ENCODE data around the gene CSNK2B.
"Not testable (repeated sequence)": the region's sequence is repeated elsewhere in the genome, so short reads cannot be mapped to it uniquely, and the experiment has no call there.

Gene CSNK2B

DNA sequence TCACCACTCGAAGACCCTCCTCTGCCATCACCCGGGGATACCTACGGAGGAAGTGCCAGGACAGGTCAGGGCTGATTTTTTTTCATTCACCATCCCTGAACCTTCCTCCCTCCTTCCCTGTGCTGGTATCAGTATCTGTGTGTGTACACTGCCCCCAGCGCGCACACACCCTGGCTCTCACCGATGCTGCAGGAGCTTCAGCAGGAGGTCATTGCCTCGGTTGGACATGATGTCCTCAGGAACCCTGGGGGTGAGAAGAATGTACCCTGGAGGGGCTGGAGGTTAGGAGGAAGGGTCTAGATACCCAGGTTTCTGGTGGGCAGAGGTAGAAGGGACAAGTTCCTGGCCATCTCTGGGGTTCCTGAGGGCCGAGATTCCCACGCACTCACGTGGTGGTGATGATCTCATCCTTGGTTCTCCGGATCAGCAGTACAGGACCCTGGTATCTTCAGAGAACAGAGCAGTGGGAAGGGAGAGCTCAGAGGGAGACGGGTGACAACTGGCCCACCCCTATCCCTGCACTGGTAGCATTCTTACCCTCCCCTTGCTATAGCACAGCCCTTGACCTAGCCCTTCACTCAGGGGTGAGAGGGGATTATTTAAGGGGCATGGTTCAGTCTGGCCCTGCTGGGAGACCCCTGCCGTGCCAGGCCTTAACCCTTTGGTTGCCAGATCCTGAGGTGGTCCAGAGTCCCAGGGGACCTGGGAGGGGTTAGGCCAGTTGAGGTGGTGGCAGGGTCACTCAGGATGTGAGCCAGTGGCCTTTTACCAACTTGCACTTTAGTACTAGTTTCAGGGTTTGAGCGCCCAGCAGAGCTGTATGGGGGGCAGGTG lies 22.2 kb downstream of the CSNK2B start:
- DNase-seq (ENCODE audit: low spot score), result no peak

DNA sequence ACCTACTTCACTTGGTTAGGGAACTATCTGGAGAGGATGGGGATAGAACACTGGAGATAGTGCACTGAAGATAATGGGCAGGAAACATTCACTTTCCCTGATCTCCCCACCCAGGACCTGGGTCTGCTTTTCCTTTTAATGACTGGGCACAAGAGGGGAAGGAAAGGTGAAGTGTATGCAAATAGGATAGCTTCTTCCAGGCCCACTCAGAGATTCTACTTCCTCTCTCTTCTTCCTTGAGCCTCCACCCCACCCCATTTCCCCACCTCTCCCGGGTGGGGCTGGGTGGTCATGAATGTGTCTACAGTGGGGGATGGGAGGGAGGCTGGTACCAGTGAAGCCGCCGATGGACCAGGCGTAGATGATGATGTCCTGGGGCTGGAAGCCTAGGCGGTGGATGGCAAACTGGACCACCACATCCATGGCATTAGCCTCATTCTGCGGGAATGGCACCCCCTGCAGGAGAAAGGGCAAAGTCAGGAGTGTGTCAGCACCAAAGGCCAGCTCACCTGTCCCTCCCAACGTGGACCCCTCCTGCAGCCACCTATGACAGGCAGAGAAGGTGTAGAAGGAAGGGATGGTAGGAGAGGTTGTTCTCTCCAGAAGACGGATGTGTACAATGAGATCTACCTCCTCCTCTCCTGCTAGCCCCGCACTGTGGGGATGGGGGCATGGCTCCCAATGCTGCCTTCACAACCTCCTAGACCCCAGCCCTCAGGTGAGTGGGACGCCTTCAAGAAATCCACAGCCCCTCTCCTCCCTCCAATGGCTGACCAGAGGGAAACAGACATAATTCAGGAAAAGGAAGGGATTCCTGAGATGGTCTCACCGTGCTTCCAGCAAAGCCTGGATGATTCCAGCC lies 23.6 kb downstream of the CSNK2B start:
- no peak for DNase-seq (ENCODE audit: low spot score)

DNA sequence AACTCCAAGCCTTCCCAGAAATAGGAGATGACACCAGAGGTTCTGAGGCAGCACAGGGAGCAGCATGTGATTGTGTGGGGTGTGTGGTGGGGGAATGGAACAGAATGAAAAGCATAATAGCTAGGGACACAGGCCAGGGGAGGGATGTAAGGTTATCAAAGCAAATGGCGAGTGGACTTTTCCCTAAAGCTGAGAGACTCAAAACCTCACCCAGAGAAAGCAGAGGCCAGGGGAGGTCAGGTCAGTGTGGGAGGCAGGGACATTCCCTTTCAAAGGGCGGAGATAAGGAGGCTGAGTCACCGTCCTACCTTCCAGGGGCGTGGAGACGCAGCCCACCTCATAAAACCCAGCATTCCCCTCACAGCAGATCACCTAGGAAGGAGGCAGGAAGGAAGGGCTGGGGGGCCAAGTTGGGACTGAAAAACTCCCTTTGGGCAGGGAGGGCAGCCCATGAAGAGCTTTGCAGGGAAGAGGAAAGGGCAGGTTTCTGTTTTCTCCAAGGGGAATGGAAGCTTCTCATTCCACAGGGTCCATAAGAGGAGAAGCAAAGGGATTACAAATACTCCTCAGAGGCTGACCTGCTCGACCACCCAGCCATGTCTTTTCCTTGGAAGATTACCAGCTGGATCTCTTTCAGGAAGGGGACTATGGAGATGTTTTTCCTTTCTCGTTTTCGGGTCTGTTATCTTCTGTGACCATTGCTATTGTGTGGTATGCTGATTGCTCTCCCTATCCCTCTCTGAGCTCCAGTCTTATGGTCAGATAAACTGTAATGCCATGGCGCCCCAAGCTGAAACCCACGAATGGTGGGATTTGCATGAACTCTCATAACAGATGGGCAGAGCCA lies 24.6 kb downstream of the CSNK2B start:
- DNase-seq (ENCODE audit: low spot score), result peak; percentile 16

DNA sequence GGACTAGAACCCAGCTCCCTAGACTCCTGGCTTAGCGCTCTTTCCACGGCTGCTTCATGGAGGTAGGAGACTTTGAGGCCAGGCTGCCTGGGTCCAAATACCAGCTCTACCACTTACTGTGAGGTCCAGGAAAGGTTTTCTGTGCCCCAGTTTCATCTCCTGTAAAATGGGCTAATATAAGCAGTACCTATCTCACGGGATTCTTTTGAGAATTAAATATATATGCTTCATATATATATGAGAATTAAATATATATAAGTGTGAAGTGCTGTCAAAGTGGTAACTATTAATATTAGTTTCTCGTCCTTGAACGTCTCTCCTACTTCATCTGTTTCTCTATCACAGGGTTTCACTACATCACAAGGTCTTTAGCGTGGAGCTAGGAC lies 25.2 kb downstream of the CSNK2B start:
- no peak for DNase-seq (ENCODE audit: low spot score)

DNA sequence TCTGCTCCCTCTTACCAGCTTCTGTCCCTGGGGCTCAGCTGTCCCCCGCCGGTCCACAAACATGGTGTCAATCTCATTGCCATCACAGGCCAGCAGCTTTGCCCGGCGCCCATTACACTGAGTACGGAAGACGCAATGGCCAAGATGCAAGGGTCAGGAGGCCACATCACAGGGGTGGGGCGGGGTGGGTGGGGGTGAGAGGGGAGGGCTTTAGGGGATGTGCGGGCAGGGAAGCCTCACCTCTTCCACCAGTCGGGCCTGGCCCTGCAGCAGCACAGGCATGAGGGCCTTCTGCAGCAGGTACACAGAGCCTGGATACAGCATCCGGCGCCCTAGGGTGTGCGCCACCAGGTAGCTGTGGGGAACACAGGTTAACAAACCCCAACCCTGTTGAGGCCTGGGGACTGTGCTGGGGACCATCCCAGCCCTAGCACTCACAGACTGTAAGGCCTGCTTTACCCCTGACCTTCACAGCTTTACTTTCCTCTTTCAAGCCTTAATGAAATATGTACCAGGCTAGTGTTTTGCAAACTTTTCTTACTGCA lies 25.8 kb downstream of the CSNK2B start:
- DNase-seq (ENCODE audit: low spot score), result no peak

DNA sequence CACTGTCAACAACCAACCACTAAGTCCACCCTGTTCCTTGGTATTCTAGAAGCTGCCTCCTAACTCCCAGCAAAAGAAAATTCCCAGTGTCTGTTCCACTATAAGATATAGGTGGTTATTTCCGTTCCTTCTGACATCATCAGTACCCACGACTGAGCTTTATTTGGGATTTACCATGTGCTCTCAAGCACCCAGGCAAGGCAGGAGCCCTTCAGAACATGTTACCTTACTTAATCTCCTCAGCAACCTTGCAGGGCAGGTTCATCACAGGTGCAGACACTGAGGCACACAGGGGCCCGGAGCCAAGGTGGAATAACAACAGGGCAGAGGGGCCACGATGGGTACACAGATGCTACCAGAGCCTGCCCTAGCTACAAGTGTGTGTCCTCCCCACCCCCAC lies 26.5 kb downstream of the CSNK2B start:
- no peak for DNase-seq (ENCODE audit: low spot score)

DNA sequence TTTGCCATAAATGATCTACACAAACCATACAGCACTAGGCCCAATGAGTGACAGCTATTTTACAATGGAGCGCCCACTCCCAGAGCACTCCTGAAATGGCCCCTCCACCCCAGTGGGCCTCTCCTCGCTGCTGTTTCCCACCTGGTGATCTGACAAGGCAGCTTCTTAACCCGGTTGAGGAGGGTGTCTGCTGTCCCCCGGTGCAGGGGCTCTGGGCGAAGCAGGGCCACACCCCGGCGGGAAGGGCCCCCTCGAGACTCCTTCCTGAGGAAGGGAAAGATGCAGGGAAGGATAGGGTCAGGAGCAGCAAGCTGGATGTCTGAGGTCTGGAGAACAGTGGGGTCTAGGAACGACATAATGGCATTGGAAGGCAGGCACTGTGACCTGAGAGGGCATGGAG lies 27.0 kb downstream of the CSNK2B start:
- no peak for DNase-seq (ENCODE audit: low spot score)

DNA sequence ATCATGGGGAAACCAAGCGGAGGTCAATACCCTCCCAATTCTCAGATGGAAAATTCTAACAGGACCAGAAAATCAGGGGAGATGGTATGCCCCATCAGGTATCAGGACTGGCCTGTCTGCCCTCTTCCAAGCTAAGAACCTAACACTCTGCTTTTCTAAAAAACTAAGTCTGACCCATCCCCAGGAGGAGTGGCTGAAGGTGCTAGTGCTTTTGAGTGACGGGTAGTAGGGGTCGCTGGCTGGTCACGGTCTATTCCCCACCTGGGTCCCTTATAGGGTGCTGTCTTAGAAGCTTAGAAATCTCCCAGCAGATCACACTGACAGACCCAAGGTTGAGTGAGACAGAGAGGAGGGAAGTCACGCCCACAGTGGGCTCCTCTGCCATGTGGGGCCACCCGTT lies 27.7 kb downstream of the CSNK2B start:
- no peak for DNase-seq (ENCODE audit: low spot score)

DNA sequence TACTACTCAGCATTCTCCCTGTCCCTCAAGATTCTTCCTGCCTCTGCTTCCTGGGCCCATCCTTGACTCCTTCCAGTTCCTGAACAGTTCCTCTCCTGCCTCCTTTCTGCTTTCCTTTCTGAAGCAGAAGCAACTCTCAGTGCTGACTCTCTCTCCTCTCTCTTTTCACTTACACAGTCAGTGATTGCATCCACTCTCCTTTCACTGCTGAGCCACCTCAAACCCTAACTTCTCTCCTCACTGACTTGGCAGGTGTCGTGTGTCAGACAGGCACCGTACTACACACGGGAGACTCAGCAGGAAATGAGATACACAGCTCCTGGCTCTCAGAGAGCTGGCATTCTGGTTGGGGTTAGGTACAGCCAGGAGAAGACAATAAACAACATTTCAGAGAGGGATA lies 31.7 kb downstream of the CSNK2B start:
- DNase-seq (ENCODE audit: low spot score), result peak; percentile 22

DNA sequence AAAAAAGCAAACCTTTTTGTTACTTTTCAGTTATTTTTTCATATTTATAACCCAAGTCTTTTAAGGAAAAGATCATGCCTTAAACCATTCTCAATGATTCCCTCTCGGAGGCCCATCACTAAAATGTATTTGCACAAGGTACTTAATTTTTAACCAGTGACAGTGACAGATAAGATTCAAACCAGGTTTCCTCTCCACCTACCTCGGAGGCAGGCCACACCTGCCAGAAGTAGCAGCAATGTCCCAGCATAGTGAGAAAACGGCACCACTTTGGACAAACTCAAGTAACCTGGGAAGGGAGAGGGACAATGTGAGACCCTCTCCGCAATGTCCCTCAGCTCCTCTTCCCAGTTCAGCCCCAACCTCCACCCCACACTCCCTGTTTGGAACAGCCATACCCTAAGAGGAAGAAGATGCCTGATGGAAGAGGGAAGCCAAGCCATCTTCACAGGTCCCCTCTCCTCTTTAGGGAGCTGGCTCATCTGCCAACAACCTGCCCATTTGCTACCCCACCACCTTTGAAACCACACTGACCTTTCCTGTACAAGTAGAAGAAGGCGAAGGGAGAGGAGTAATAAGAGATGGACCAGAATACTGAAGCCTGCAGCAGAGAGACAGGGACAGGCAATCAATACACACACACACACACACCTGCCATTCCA lies 35.0 kb downstream of the CSNK2B start:
- no peak for DNase-seq (ENCODE audit: low spot score)

DNA sequence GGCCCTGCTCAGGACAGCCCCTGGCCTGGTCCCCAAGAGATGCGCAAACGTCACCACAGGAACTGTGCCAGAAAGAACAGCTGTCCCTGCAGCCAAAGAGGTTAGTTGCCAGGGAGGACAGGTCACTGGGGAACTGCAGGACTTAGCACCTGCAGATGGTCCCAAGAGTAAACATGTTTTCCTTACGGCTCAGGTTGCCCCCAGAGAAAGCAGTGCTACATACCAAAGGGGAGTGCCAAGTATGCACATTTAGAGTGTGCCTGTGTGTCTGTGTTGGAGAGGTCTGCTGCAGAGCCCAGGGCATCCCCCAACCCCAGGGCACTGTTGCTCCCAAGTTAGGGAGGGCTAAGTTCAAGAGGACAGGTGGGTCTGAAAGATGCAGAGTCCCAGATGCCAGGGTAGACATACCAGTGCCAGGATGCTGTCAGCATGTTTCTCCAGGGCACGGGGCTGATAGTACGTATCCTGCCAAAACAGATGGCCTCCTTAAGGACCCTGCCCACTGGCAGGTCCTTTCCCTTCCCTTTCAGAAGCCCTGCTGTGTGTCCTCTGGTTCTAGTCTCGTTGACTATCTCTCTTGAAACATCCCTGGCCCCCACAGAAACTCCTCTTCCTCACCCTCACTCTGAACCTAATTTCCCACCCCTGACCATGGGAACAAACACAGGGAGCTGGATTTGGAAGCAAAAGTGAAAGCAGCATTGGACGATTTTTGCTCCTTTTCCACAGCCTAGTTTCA lies 36.0 kb downstream of the CSNK2B start:
- DNase-seq (ENCODE audit: low spot score), result peak; percentile 13

DNA sequence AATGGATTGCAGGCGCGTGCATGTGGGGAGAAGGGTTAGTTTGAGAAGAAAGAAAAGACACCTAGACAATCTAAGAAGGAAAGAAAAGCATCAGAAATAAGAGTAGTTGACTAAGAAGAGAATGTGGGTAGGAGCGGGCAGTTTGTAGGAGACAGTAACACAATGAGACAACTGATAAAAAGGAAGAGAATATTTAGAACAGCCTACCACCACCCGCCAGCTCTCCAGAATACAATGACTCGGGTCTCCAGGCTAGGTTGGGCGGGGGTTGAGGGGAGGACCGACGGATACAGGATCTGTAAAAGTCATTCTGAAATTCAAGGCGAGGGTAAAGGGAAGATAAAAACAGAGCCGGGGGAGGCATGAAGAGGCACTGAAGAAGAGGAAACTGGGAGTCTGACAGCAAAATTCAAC lies 36.5 kb downstream of the CSNK2B start:
- no peak for DNase-seq (ENCODE audit: low spot score)

DNA sequence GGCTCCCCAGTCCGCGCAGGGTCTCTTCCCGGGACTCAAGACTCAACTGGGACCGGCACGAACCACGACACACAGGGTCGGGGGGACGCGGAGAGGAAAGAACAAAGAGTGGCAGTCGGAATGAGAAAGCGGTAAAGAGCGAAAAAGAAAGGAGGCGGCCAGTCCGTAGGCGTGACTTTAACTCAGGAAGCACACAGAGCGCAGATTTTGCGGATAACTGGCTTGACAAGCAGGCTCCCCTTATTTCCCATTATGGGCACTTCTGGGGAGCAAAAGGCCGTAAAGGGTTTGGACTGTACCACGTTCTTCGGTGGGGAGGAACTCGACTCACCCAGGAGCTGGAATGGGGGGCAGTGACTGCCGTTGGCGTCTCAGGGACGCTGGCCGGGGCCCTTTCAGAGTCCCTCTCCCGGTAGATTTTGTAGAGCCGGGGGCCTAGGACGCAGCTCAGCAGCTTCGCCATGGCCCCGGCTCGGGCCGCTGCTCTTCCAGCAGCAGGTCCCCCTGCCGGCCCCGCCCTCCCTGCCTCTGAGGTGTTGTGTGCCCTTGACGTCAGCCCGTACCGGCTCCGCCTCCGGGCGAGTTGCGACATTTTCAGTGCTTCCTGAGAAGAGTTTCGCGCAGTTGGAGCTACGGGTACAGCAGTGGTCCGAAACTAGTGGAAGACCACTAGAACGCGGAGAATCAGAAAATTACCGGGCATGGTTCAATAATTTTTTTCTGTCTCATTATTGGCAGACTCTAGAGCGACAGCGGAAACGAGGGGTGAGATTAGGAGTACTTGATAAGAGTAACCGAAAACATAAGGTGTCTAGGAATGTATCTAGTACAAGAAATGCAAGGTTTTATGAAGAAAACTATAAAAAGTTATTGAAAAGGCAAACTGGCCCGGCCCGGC lies 37.2 kb downstream of the CSNK2B start, which contains the start of gene ABHD16A:
Gene ABHD16A, minus strand, starts transcription at position 506 of the 898 bp plus-strand sequence. Its CDS starts 43 bp downstream, at position 463.
- DNase-seq (ENCODE audit: low spot score), result peak; percentile 97

DNA sequence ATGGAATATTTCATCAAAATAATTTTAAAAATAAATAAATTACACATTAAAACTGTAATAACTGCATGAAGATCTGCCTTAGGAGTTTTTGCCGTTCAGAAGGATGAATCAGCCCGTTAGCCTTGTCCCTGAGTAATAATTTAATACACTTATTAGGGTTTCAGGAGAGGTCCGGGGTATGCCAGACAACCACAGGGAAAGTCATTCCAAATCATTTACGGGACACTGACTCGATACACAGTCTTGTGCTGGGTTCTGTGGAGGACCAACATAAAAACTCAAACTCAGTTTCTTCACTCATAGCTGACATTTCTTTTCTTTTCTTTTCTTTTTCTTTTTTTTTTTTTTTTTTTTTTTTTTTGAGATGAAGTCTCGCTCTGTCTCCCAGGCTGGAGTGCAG lies 40.1 kb downstream of the CSNK2B start:
- no peak for DNase-seq (ENCODE audit: low spot score)

DNA sequence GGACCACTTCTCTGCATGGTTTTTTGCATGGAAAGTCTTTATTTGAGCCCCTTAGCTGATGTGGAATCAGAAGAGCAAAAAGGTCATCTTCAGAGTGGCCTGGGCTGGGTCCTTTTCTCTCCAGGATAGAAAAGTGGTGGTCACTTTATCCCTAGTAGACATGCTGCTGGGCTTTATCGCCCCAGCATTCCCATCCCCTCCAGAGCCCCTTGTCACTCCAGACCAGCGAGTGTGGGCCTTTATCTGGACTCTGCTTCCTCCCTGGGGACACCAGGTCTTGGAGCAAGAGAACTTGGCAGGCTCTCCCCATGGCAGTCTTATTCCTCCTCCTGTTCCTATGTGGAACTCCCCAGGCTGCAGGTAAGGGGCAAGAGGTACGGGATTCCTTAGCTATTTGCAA lies 40.7 kb downstream of the CSNK2B start, which contains the start of gene LY6G6F:
Gene LY6G6F, plus strand, starts transcription at position 268 of the 400 bp plus-strand sequence. Its CDS starts 41 bp downstream, at position 309.
- no peak for DNase-seq (ENCODE audit: low spot score)

DNA sequence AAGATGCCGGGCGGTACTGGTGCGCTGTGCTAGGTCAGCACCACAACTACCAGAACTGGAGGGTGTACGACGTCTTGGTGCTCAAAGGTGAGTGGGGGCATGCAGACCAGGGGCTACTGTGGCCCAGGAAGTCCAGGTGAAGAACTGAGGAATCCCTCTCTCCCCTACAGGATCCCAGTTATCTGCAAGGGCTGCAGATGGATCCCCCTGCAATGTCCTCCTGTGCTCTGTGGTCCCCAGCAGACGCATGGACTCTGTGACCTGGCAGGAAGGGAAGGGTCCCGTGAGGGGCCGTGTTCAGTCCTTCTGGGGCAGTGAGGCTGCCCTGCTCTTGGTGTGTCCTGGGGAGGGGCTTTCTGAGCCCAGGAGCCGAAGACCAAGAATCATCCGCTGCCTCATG lies 41.8 kb downstream of the CSNK2B start:
- no peak for DNase-seq (ENCODE audit: low spot score)

DNA sequence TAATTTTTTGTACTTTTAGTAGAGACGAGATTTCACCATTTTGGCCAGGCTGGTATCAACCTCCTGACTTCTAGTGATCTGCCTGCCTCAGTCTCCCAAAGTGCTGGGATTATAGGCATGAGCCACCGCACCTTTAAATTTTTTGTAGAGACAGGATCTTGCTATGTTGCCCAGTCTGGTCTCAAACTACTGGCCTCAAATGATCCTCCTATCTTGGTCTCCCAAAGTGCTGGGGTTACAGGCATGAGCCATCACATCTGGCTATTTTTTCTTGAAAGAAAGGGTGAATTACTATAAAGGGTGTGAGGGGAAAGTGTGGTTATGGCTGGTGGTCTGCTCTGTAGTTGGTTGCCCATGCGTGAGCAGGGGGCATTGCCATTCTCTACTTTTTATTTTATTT lies 42.3 kb downstream of the CSNK2B start:
- no peak for DNase-seq (ENCODE audit: low spot score)

DNA sequence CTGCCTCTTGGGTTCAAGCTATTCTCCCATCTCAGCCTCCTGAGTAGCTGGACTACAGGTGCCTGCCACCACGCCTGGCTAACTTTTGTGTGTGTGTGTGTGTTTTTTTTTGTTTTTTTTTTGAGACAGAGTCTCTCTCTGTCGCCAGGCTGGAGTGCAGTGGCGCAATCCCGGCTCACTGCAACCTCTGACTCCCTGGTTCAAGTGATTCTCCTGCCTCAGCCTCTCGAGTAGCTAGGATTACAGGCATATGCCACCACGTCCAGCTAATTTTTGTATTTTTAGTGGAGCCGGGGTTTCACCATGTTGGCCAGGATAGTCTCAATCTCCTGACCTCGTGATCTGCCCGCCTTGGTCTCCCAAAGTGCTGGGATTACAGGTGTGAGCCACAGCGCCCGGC lies 43.3 kb downstream of the CSNK2B start:
- DNase-seq (ENCODE audit: low spot score), result not testable (repeated sequence)

DNA sequence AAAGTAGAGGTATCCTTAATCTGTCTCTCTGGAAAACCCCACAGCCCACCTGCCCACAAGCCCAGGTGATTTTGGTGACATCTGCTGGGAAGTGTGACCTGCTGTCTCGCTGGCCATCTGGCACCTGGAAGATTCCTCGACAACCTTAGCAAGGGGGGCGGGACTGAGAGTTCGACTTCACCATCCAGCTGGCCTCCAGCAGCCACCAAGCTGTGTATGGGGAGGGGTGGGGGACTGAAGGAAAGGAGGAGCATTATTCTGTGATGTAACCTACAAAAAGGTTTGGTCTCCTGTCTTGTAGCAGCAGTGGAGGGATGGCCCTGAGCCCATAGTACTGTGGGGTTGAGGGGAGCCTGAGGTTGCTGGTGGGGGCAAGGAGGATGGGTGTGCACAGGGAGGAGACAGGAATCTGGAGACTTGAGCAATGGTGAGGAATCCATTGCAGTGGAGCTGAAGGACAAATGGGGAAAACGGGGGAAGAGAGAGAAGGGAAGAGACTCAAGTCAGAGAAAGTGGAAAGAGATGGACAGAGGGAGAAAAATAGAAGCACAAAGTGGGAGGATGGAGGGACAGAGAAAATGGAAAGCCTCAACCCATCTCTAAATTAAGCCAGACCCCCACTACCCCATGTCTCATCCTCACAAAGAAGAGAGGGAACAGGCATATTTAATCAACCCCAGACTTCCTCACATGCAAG lies 44.8 kb downstream of the CSNK2B start:
- no peak for DNase-seq (ENCODE audit: low spot score)
